Nucleus accumbens (tissue), 56 donors: Measurements from ENCODE around the gene NRSN2.
A peak's percentile ranks its signal among the peaks of the same experiment; 100 is the strongest.

Source experiments
- DNase-seq, 56 donors: peaks; one replicate each; lab custom pipeline; 2025; lab: John Stamatoyannopoulos, UW

Gene NRSN2

GRCh38 chr20:346640-347316 is at the start of gene NRSN2:
NRSN2 (plus strand) TSS chr20:347111; CDS start chr20:349644, 2,533 bp downstream.
- peak in 49 of 56 donors; percentile 20 to 78 (median 59) for DNase-seq

- DNase-seq: peak in 48 of 56 donors; percentile 3 to 69 (median 36)
Measured at GRCh38 chr20:297925-298775, 48.8 kb upstream of the NRSN2 start.

GRCh38 chr20:298776-299391 is 48.0 kb upstream of the NRSN2 start:
- peak in 1 of 56 donors; percentile 2 for DNase-seq

GRCh38 chr20:300345-300990 is 46.4 kb upstream of the NRSN2 start:
- DNase-seq: no peak

DNA sequence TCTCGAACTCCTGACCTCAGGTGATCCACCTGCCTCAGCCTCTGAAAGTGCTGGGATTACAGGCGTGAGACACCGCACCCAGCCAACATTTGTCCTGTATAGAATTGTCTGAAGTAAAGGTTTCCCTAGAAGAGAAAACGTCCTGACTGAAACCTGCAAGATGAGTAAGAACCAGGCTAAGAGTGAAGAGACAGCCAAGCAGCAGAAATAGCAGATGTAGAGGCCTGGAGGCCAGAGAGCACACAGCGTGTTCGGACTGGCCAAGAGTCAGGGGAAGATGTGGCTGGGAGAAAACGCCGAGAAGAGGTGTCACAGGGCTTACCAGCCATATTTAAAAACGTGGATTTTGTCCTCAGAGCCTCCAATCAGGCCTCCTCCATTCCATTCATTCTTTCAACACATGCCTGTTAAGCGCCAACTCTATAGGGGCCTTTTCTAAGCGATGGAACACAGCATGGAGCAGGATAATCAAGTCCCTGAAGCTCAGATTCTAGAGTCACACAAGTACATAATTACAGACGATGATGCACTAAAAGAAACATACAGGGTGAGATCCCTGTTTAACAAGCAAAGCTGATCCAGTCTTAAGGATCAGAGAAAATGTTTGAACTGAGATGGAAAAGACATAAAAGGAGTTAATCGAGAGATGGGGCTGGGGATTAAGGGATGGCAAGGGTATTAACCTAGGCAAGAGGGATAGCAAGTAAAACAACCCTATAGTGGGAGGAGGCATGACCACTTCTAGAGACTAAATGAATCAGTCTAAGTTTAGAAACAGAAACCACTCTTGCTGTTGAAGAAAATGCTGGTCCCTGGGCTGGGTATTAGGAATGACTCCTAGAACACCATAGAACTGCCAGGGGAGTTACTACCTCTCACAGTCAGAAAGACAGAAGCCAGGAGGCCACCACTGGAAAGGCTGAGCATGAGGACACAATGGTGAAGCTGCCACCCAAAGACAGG is 44.7 kb upstream of the NRSN2 start:
- DNase-seq: no peak

- DNase-seq: no peak
Measured at GRCh38 chr20:305745-306144, 41.2 kb upstream of the NRSN2 start.

- no peak for DNase-seq
Measured at GRCh38 chr20:308427-309038, 38.4 kb upstream of the NRSN2 start.

DNA sequence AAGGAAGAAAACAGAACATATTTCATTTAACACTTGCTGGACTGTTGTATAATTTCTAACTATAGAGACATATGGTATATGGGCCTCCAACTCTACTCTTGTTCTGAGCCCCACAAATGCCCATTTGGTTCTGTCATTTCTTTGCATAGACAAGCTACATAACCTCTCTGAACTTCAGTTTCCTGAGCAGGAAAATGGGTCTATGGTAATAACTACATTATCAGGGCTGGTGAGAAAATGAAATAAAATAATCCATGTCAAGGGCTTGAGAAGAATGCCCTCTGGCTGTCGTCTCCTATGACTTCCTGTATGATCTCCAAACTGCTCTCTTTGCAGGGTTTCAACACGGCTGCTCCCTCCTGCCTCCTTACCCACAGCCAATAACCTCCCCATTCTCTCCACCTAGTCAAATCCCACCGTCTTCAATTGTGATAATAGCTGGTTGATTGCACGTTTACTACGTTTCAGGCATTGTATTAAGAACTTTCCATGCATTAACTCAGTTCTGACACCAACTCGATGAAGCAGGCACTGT is 37.5 kb upstream of the NRSN2 start:
- DNase-seq: peak in 3 of 56 donors; percentile 21 to 76 (median 62)

DNA sequence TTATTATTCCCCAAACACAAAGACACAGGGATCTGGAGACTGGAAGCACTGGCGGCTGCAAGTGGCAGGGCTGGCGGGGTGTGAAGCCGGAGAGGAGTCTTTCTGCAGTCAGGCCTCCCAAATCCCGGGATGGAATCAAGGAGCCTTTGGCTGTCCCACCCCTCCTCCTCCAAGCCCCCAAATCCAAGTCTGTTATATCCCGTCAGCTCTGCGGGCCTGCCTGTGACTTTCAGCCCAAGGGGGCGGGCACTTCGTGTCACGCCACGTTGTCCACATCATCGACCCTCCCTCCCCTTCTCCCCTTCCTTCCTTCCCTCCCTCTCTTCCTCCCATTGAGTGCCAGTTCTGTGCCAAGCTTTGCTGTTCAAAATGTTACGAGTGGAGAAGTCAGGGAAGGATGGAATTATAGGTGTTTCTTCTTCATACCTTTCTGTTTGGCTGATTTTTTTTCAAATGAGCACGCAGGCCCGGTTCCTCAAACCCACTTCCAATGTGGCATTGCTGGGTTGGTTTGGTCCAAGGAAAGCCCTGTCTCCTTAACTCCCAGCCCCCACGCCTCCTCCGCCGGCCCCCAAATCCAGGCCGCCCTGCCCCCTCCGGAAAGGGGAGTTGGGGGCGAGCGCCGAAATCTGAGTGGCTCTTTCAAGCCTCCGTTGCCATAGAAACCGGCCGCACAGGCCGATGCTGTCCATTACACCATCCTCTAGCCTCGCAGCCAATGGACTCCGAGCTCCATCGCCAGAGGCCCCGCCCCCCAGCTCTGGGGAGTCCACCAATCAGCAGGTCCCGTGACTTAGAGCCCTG is 36.9 kb upstream of the NRSN2 start:
- DNase-seq: peak; percentile 74 to 100 (median 98)

DNA sequence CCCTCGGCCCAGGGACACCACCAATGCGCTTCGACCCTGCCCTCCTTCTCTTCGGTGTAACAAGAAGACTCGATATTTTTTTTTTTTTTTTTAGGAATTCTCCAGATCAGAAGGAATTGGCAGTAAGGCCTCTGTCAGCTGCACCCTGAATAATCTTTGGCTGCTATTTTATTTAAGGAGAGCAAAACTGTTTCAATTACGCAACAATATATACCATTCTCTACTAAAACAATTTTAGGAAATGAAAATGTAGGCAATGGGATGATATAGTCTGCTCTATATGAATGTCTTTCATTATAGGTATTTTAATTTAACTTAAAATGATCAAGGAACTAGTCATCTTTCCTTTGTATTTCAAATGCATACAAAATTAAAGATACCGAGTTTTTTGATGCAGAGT is 36.3 kb upstream of the NRSN2 start:
- no peak for DNase-seq

GRCh38 chr20:311609-312008 is 35.3 kb upstream of the NRSN2 start:
- no peak for DNase-seq

DNA sequence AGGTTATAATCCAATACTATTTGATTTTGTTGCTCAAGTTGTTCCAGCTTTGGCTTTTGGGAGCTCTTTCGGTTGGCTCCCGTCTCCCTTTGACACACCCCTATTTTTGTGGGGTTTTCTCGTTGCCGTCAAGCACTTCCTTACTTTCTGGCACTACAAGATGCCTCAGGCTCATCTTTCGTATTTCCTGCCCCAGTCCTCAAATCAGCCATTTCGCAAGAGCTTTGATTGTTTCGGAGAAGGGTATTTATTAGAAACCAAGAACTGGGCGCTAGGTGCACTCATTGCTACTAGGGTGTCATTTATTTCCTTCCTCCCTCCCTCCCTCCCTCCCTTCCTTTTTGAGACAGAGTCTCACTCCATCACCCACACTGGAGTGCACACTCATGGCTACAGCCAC is 34.8 kb upstream of the NRSN2 start:
- DNase-seq: no peak

DNA sequence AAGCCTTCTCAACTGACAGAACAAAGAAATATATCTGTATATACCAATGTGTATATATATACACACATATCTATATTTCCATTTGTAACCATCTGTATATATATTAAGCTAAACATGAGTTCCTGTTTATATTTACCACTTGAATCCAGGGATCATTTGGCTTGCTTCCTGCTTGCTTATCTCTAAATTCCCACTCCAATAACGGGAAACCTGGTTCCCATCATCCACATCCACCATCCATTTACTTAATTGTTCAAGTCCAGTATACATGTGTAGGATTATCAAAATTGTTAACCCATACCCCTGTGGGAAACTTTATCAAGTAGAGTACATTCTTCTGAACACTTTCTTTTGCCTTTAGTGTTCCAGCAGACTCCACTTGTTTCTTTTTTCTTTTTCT is 34.0 kb upstream of the NRSN2 start:
- DNase-seq: no peak

GRCh38 chr20:313402-313801 is 33.5 kb upstream of the NRSN2 start:
- no peak for DNase-seq

DNA sequence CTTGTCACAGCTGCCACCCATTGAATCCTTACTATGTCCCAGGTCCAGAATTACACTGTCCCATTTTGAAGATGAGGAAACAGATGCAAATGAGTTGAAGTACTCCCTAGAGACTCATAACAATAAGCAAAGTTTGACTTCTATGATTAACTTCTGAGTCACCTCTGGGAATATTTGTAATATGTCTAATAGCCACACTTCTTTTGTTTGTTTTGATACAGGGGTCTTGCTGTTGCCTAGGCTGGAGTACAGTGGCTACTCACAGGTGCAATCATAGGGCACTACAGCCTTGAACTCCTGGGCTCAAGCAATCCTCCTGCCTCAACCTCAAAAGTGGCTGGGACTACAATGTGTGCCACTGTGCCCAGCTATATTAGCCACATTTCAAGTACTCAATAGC is 33.0 kb upstream of the NRSN2 start:
- no peak for DNase-seq

- DNase-seq: no peak
Measured at GRCh38 chr20:316316-317068, 30.4 kb upstream of the NRSN2 start.
